Adipose tissue (tissue), 3 donors: ENCODE data around the gene HLX. TPM values are rescaled to one million over a fixed set of nuclear protein-coding genes. Genes with fewer than 3 reads are reported as not detected.
A peak's percentile ranks its signal among the peaks of the same experiment; 100 is the strongest.

Source experiments
- H3K27ac ChIP-seq: one replicate; pipeline ENCODE4 v1.5.1; 2013; ENCODE audit warnings: low read depth, low read length
- WGBS, 3 donors: extraction: QIAGEN DNeasy Blood & Tissue Kit; methylation state at CpG; one replicate each; pipeline ENCODE4 v1.1.7; 2013; 5-methylcytosine and 5-hydroxymethylcytosine counted together
- polyA plus RNA-seq, 3 donors: library from polyadenylated mRNA; stranded (reverse); fragments of 200-250 nt; gene quantifications; one replicate each; pipeline ENCODE4 v1.2.3, GENCODE V29; 2013
- donor health status: healthy with polysubstance abuse.
- donor health status: Bipolar disorder and iron deficiency.
- donor health status: healthy.

The HLX gene, protein sequence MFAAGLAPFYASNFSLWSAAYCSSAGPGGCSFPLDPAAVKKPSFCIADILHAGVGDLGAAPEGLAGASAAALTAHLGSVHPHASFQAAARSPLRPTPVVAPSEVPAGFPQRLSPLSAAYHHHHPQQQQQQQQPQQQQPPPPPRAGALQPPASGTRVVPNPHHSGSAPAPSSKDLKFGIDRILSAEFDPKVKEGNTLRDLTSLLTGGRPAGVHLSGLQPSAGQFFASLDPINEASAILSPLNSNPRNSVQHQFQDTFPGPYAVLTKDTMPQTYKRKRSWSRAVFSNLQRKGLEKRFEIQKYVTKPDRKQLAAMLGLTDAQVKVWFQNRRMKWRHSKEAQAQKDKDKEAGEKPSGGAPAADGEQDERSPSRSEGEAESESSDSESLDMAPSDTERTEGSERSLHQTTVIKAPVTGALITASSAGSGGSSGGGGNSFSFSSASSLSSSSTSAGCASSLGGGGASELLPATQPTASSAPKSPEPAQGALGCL
- 10 to 100 TPM in 2 of 3 donors, 1 to 10 TPM in 1; 2.2 to 38.4 (median 21.1) TPM for polyA plus RNA-seq

DNA sequence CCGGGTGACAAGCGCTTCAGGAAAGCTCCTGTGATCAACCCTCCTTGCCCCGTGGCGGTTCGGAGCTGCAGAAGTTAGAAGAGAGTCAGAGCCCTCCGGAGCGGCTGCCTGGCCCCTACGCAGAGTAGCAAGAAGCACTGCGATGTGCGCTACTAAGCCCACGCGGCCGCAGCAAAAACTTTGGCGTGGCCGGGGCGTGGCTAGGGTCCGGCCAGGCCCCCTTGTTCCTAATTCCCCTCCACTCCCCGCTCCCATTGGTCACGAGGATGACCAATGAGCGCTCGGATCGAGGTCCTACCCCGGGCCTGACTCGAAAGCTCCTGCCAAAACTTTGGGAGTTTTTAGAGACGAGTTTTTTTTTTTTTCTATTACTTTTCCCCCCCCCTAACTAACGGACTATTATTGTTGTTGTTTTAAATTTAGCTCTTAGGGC lies at the start of gene HLX:
Gene HLX (plus strand): TSS at position 368 of the 433 bp plus-strand sequence. CDS start 415 bp downstream, outside the sequence.
- WGBS, 3 donors = 0 to 1% (median 1%) methylated on average over 26 of the region's 26 CpGs
- peak within 1 kb of the TSS; percentile 68 for H3K27ac ChIP-seq

DNA sequence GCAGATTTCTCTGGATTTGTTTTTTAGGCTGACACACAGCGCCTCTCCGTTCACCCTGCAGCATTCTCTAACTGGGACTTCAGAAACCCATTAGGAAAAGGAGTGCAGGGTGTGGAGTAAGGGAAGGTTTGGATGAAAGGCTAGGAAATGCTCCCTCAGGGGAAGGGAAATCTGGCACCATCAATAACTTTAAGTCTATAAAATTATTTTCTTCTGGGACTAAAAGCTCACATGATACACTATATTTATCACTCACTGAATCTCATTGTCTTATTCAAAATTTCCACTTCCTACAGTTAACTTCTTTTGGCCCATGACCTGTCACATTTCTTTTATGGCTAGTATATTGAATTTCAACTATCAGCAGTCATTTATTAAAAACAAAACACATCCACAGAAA lies 45.8 kb upstream of the HLX start:
- no peak overlapping the region for H3K27ac ChIP-seq

DNA sequence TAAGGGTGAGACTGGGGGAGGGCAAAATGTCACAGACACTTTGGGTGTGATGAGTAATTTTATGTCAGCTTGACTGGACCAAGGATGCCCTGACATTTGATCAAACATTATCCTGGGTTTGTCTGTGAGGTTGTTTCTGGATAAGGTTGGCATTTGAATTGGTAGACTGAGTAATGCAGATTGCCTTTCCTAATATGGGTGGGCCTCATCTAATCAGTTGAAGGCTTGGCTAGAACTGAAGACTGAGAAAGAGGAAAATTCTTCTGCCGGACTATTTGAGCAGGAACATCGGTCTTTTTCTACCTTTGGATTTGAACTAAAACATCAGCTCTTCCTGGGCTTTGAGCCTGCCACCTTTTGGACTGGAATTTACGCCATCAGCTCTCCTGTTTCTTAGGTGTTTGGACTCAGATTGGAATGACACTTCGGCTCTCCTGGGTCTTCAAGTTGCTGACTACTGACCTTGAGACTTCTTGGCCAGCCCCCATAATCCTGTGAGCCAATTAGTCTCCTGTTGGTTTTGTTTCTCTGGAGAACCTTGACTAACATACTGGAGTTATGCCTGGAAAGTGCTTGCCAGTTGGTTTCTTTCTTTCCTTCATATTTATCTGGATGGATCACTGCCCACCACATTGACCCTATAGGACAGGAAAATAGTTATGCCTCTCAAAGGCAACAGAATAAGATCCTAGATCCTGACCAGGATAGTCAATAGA lies 44.9 kb upstream of the HLX start:
- WGBS, 3 donors = 80 to 91% (median 90%) methylated on average over 4 of the region's 4 CpGs
- no peak overlapping the region for H3K27ac ChIP-seq

More for the DNA sequence above, 45.8 kb upstream of the HLX start:
- 64 to 82% (median 73%) methylated on average over 2 of the region's 2 CpGs for WGBS, 3 donors

DNA sequence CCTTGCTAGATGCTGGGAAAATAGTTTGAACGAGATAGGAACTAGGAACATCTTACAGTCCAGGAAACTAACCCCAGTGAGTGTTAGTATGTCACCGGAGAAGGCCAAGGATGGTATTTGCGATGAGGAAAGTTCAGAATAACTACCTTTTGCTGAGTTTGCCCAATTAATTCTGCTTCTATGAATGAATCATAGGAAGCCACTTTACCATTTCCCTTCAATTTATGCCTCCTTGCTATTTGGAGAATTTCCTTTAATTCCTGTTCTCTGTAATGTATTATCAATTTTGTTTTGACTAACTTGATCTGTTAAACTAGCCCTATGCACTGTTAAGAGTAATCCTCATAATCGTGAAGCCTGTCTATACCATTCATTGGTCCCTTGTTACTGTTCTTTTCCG lies 40.7 kb upstream of the HLX start:
- 86 to 88% (median 87%) methylated on average over 5 of the region's 5 CpGs for WGBS, 3 donors
- H3K27ac ChIP-seq = no peak overlapping the region

DNA sequence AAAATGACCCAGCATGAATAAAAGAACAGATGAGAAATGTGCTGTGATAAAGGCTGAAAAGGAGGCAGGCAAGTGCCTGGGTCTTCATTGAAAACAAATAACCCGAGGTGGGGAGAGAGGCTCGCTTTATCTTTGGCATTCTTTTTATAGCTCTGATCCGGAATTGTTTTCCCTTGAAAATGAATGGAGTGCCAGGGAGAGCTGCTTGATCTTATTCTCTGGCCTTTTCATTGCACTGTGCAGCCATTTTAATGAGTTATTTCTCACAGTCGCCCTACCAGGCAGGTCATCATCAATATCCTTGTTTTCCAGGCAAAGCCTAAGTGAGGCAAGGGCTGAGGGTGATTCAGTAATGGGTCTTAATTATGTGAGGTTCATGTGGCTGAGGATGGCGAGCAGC lies 39.8 kb upstream of the HLX start:
- no peak overlapping the region for H3K27ac ChIP-seq
- WGBS, 3 donors = 49 to 84% (median 81%) methylated on average over 5 of the region's 5 CpGs

DNA sequence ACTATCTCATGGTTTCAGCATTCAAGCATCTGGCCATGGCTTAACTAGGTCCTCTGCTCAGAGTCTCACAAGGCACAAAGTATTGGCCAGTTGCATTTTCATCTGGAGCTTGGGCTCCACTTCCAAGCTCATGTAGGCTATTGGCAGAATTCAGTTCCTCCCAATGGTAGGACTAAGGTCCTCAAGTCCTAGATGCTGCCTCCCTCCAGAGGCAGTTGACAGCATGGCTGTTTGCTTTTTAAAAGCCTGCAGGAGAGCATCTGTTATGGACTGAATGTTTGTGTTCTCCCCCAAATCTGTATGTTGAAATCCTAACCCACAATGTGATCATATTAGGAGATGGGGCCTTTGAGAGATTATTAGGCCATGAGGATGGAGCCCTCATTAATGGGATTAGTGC lies 38.0 kb upstream of the HLX start:
- H3K27ac ChIP-seq = no peak overlapping the region

DNA sequence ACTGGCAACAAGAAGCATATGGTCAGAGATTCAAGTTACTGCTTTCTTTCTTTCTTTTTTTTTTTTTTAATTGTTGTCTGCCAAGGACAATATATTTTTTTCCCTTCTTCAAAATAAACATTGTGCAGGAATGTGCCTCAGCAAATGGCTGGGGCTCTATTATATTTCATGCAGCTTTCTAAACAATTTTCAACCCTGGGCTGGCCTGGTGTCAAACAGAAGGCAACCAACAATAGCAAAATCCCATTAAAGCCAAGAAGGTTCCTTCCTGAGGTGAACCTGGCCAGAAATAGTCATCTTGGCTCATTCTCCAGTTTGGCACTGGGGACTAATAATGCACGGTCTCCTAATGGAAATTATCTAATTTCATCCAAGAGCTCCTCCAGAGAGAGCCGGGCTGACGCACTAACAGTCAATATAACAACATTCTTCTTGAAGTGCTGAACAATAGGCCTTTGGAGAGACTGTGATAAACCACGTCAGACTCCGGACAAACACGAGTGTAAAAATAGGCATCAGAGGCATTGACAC lies 35.7 kb upstream of the HLX start:
- WGBS, 3 donors = 21 to 52% (median 26%) methylated on average over 6 of the region's 6 CpGs
- no peak overlapping the region for H3K27ac ChIP-seq

DNA sequence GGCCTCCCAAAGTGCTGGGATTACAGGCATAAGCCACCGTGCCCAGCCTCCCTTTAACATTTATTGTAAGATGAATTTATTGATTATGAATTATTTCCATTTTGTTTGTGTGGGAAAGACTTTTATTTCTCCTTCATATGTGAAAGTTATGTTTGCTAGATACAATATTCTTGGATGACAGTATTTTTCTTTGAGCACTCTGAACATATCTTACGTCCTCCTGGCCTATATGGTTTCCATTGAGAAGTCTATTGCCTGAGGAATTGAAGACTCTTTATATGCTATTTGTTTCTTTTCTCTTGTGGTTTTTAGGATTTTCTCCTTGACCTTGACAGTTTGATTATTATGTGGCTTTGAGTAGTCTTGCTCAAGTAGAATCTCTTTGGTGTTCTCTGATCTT lies 26.8 kb upstream of the HLX start:
- no peak overlapping the region for H3K27ac ChIP-seq
- WGBS, 3 donors = 84 to 94% (median 93%) methylated on average over 2 of the region's 2 CpGs

DNA sequence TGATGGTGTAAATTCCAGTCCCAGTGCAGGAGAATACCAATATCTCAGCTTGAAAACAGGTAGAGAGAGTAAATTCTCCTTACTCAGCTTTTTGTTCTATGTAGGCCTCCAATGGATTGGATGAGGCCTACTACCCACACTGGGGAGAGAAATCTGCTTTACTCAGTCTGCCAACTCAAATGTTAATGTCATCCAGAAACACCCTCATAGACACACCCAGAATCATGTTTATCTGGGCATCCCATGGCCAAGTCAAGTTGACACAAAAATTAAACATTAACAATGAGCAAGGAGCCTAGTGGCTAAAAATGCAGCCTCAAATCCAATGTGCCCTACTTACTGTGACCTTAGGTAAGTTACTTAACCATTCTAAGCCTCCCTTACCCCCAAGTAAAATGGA lies 6.9 kb upstream of the HLX start:
- H3K27ac ChIP-seq = no peak overlapping the region

DNA sequence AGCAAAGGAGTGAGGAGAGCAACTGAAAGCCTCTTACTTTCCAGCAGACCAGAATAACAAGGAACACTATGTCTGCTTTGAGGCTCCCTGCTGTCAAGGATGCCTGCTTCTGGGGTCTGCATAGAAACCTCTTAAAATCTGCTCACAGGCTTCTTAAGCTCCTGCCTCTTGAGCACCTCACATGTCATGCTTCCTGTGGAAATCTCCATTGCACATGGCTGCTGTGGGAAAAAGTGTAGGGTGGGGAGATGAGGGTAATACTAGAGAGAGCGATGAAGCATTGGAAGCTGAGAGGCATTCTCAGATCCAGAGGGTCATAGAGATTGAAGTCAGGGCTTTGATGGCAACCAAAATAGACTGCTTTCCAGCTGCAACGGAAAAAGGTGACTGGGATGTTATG lies 6.2 kb upstream of the HLX start:
- no peak overlapping the region for H3K27ac ChIP-seq
- WGBS, 3 donors = 86 to 90% (median 90%) methylated on average over 2 of the region's 2 CpGs

DNA sequence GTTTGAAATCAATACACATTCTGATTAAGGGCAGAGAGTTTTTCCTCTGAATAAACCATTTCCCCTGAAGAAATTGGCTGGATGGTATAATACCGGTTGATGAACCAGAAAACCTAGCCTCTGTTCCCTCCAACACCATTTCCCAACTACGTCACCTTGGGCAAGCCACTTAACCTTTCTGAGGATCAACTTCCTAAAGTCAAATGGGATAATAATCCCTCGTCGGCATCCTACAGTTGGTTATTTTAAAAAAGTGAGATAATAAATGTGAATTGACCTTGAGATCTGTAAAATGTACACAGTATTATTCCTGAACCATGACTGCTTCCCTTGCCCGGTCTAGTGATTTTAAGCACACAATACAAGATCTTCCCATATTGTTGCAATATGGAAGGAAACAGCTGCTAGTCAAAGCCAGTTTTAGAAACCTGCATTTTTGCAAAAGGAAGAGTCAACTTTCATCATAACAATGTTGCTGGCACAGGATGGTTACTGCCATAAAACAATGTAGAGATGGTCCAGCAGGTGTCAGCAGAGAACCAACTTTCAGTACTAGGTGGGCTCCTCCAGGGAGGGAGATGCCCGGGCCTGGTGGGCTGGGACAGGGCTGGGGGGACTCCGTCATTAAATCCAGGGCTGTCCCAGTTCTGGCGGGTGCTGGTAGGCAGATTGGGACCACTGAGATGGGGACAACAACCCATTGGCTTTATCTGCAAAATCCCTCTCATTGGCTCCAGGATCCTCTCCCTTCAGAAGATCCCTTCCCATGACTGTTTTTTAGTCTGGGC lies 5.2 kb upstream of the HLX start:
- H3K27ac ChIP-seq = no peak overlapping the region
- 25 to 29% (median 25%) methylated on average over 8 of the region's 8 CpGs for WGBS, 3 donors

DNA sequence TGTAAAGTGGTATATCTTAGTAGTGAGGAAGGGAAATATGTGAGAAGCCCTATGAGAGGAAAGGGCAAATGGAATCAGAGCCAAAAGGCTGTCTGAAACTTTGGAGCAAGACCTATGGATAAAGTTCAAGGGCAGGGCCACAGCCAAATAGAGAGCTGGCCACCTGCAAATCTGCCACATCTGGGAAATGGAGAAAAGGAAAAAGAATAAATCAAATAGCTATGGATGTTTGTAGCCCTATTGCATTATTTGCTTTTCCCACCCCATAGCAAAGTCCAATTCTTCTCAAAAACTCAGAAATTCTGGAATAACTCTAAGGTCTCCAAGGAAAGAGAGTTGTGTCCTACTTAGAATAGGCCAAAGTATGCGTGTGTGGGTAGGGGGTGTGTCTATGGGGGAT lies 4.0 kb upstream of the HLX start:
- 75 to 85% (median 83%) methylated on average over 1 of the region's 1 CpG for WGBS, 3 donors
- no peak overlapping the region for H3K27ac ChIP-seq

DNA sequence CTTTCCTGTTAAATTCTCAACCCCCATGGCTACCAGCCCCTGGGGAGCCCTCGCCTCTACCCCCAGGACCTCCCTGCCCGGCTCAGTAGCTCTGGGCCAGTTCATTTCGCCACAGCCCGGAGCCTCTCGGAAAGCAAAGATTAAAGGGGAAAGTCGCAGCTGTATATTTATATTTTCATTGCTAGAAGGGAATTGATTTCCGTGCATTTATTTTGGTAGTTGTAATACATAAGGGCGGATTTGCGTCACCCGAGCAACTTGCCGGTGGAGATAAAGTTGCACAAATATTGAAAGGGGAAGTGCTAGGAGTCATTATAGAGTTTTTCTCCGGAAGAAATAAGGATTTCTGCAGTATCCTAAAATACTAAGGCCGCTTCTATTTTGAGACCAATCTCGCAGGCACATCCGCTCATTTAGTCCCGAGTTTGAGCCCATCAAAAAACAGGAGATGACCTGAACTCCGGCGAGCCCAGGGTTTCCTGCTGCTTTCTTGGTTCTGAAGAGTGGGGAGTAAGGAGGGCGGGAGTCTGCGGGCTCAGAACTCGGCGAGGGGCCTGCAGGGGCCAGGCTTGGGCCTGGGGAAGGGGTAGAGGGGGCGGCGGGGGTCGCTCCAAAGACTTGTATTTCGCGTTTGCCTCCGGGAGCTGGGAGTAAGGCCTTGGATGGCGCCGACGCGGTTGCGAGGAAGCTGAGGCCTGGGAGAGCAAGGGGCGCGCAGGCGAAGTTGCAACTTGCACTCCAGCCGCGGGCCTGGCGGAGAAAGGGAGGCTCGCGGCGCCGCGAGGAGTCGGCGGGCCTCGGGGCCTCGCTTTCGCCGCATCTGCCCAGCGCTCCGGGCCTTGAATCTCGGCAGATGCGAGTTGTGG lies 2.5 kb upstream of the HLX start:
- H3K27ac ChIP-seq = peak overlapping the region; percentile 34
- 18 to 36% (median 28%) methylated on average over 46 to 54 of the region's 54 CpGs for WGBS, 3 donors

DNA sequence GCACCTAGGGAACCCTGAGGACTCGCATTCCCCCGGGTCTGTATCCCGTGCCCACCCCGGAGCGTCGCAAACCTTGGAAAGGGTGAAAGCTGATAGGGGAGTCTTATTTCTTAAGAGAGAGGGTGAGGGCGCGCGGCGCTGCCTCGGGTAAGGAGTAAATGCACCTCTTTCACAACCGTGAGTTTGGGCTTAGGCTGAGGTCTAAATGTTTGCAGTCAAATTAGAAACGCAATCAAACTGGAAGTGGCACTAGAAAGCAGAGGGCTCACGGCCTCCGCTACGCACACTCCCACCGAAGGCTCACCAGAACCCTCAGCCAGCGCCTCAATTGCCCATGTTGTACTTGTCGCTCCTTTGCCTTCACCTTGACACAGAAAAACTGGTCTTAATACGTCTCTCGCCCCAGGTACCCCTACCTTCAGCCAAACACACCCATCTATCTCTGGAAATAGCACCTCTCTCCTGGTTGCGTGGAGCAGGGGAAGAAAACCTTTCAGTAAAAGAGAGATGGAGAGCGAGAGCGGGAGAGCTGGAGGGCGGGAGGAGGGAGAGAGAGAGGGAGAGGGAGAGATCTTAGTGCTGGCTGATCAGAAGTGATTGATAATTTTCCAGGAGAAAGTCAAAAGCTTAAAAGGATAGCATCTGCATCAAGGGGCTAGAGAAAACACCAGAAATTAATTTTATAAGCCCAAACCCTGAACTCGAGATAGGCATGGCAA lies 1.7 kb upstream of the HLX start:
- 28 to 55% (median 31%) methylated on average over 25 to 26 of the region's 26 CpGs for WGBS, 3 donors
- H3K27ac ChIP-seq = peak overlapping the region; percentile 34

DNA sequence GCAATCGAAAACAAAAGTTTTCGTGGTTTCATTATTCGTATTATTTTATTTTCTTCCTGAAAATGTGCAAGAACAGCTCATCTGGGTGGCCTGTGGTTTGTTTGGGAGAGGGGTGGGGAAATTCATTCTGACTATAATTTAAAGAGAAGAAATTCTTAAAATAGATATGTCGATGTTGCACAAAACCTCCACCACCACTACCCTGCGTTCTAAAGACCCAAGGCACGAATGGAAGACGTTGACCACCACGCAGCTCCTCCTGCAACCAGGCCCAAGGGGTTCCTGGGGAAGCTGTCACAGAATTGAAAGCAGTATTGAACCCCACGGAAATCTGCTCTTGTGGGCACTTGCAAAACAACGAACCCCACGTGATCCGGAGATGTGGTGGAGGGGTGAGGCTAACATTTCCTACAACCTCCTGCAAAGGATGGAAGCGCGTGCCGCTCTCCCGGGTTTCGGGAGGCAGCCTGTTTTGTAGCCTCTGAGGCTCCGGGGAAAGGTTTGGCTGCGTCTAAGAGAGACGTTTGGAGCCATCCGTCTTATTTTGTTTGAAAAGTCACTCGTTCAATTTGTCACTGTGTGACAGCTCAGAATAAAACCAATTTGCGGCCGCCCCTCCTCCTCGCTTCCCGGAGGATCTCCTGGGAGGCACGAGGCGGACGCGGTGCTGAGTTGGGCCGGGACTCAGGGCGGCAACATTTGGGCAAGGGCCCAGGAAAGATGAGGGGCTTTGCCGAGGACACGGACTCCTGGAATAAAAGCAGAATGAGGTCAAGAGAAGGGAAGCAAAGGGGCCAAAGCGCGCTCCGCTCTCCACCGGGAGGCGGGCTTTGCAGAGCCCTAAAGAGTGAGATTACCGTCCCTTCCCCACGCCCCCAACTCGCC lies 810 bp upstream of the HLX start:
- H3K27ac ChIP-seq = peak overlapping the region; percentile 44
- 7 to 13% (median 13%) methylated on average over 42 of the region's 42 CpGs for WGBS, 3 donors
